Peyer's patch (tissue), 4 donors: ENCODE measurements around the gene LYPD1. TPM values are rescaled to one million over a fixed set of nuclear protein-coding genes. Genes with fewer than 3 reads are reported as not detected.

ENCODE experiments used
- DNase-seq, 3 donors: peaks; one replicate each; pipeline ENCODE4 v3.0.0-alpha.2; 2017 to 2019
- H3K27ac ChIP-seq, 4 donors: fragments of 200-600 bp; sonication (generic); one replicate each; pipeline ENCODE4 v1.5.1; 2016 to 2019
- H3K27me3 ChIP-seq, 2 donors: fragments of 200-600 bp; sonication (generic); one replicate each; pipeline ENCODE4 v1.5.1; 2019
- H3K36me3 ChIP-seq, 3 donors: fragments of 200-600 bp; sonication (generic); one replicate each; pipeline ENCODE4 v1.5.1; 2016 to 2019
- H3K4me1 ChIP-seq, 4 donors: fragments of 200-600 bp; sonication (generic); one replicate each; pipeline ENCODE4 v1.5.1; 2016 to 2019
- H3K4me3 ChIP-seq, 4 donors: fragments of 200-600 bp; sonication (generic); 1 replicate in 3 of 4; 2 replicates in 1 of 4; pipeline ENCODE4 v1.5.1; 2016 to 2019; ENCODE audit warnings: mild to moderate bottlenecking in 1 of 4
- H3K9me3 ChIP-seq, 4 donors: fragments of 200-600 bp; sonication (generic); one replicate each; pipeline ENCODE4 v1.5.1; 2016 to 2019; ENCODE audit warnings: mild to moderate bottlenecking in 1 of 4
- POLR2A ChIP-seq, 2 donors: fragments of 450-650 bp; IDR thresholded peaks; one replicate each; pipeline ENCODE4 v1.5.1; 2017; ENCODE audit warnings: antibody characterized with exemption in 2 of 2, mild to moderate bottlenecking in 2 of 2, moderate library complexity in 2 of 2
- total RNA-seq, 4 donors: library from RNA; depleted of rRNA; stranded (reverse); fragments of >200 nt; gene quantifications; one replicate each; pipeline ENCODE4 v1.1.0, GENCODE V29; 2016
- TF ChIP-seq, protein P1 (sequence below), 6 experiments: fragments of 450-650 bp in 4 of 6; fragments of 200-600 bp in 2 of 6; sonication (generic) in 1 of 6; IDR thresholded peaks; one replicate each; pipeline ENCODE4 v1.5.1; 2017 to 2019; ENCODE audit warnings: antibody characterized with exemption in 6 of 6, mild to moderate bottlenecking in 3 of 6, moderate library complexity in 1 of 6

The LYPD1 gene
- total RNA-seq, 4 donors from 2014 or later = 0.88 TPM; not detected in 3

DNA sequence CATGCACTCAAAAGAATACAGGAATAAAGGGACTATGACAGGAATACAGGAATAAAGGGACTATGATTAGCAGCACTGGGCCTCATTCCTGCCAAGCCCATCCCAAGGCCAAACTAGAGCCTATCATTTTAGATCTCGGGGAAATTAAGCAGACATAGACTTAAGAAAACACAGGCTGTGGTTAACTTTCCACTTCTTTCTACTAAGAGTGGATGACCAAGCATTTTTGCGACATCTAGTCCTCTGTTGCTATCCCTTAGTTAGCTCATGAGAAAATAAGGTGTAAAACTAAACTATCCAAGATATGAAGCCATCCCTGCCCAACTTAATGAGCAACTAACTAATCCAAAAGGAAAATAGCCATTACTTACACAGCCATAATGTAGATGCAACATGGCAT is 5.9 kb downstream of the LYPD1 start:
- H3K4me3 ChIP-seq = no peak overlapping the region
- no peak for DNase-seq
- no peak overlapping the region for H3K27ac ChIP-seq

DNA sequence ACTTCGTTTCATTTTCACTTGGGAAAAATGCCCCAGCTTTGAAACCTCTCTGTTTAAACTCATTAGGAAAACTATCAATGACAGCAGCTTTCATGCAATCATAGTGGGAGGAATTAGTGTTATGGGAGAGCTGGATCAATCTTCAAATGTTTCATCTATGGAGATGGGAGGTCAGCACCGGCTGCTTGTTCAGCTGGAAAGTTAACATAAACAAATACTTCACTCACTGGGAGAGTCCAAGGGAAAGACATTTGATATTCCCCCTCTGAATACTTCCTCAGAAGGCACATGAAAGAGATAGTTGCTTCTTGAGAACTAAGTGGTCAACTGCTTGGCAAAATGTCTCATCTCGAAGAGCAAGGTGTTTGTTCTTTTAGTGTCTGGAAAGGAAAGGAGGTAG is 7.3 kb downstream of the LYPD1 start:
- DNase-seq = no peak
- H3K9me3 ChIP-seq = no peaks in the 10 kb centered on the region
- H3K4me3 ChIP-seq = no peak overlapping the region
- H3K4me1 ChIP-seq = no peaks in the 10 kb centered on the region
- H3K27ac ChIP-seq = no peak overlapping the region
- no peaks in the 10 kb centered on the region for H3K36me3 ChIP-seq
- no peaks in the 10 kb centered on the region for H3K27me3 ChIP-seq
- TF ChIP-seq POLR2A (IDR thresholded peaks at IDR 0.05) = no peak
- TF ChIP-seq, protein P1, sequence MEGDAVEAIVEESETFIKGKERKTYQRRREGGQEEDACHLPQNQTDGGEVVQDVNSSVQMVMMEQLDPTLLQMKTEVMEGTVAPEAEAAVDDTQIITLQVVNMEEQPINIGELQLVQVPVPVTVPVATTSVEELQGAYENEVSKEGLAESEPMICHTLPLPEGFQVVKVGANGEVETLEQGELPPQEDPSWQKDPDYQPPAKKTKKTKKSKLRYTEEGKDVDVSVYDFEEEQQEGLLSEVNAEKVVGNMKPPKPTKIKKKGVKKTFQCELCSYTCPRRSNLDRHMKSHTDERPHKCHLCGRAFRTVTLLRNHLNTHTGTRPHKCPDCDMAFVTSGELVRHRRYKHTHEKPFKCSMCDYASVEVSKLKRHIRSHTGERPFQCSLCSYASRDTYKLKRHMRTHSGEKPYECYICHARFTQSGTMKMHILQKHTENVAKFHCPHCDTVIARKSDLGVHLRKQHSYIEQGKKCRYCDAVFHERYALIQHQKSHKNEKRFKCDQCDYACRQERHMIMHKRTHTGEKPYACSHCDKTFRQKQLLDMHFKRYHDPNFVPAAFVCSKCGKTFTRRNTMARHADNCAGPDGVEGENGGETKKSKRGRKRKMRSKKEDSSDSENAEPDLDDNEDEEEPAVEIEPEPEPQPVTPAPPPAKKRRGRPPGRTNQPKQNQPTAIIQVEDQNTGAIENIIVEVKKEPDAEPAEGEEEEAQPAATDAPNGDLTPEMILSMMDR (IDR thresholded peaks at IDR 0.05) = no peak

More for the DNA sequence above, 5.9 kb downstream of the LYPD1 start:
- H3K36me3 ChIP-seq = no peaks in the 10 kb centered on the region
- no peak for TF ChIP-seq POLR2A (IDR thresholded peaks at IDR 0.05)
- TF ChIP-seq, protein P1 (IDR thresholded peaks at IDR 0.05) = no peak
- peaks cover 0 to 9% (median 0%) of the 10 kb centered on the region in 4 donors for H3K4me1 ChIP-seq
- peaks cover 0 to 6% of the 10 kb centered on the region in 2 donors for H3K27me3 ChIP-seq
- H3K9me3 ChIP-seq = no peaks in the 10 kb centered on the region

DNA sequence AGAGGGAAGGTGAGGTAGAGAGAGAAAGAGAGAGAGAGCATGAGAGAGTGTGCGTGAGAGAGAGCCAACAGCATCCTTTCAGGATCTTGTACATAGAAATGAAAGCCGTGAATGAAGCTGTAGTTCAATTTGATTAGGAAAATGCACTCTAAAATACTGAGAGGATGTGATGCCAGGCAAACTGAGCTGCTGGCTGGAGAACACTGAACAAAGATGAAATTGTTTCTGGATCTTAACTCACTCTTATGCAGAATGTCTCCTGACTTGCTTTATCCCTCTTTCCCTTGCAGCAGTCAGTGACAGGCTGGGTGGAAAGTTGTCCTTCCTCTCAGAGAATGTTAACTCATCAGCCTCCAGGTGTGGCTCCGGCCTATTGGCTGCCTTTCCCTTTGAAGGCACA is 10.7 kb downstream of the LYPD1 start:
- TF ChIP-seq POLR2A (IDR thresholded peaks at IDR 0.05) = no peak
- TF ChIP-seq, protein P1 (IDR thresholded peaks at IDR 0.05) = no peak
- no peaks in the 10 kb centered on the region for H3K4me1 ChIP-seq
- no peaks in the 10 kb centered on the region for H3K27me3 ChIP-seq
- H3K36me3 ChIP-seq = no peaks in the 10 kb centered on the region
- no peak overlapping the region for H3K27ac ChIP-seq
- DNase-seq = no peak
- H3K4me3 ChIP-seq = no peak overlapping the region
- H3K9me3 ChIP-seq = no peaks in the 10 kb centered on the region

DNA sequence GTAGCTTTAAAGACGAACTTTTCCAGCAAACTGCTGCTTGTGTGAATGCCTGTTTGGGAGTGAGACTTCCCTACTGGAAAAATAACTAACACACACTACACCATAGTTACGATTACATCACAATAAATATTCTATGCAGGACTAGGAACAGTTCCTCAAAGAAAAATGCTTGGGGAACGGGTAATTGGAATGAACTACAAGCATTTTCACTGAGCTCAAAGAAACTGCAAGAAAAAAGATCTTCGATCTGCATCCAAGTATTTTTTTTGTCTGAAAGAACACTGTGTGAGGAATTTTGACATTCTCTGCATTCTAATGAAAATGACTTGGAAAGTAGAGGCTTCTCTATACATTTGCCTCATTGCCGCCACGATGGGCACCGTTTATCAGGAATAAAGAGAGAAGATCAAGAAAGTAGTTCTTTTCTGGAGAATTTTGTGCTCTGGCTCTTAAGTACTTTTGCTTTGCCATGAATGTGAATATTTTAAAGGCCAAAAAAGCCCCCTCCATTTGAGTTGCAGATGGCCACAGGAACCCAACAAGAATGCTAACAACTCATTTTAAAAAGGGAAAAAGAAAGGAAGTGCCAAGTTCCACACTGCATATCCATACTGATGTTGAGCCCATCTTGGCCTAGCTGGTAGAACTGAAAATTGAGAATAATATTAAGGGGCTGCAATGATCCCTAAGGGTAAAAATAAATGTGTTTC is 13.6 kb downstream of the LYPD1 start:
- no peak for DNase-seq
- H3K4me1 ChIP-seq = no peaks in the 10 kb centered on the region
- no peaks in the 10 kb centered on the region for H3K9me3 ChIP-seq
- no peaks in the 10 kb centered on the region for H3K27me3 ChIP-seq
- no peak overlapping the region for H3K4me3 ChIP-seq
- H3K36me3 ChIP-seq = no peaks in the 10 kb centered on the region
- no peak for TF ChIP-seq POLR2A (IDR thresholded peaks at IDR 0.05)
- TF ChIP-seq, protein P1 (IDR thresholded peaks at IDR 0.05) = no peak
- H3K27ac ChIP-seq = no peak overlapping the region

DNA sequence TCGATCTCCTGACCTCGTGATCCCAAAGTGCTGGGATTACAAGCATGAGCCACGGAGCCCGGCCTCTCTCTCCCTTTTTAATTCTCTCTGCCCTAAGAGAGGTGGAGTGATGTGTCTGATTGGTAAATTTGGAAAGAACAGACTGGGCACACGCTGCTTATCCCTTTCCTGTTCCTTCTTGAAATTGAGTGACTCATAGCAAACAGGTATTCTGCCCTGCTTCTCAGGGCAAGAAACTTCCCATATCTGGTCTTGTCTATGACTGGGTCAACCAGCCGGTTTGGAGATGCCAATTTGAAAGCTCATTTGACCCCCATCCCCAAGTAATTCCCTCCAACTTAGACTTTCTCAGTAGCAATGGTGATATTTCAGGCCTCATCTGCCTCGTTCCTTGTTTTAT is 15.0 kb downstream of the LYPD1 start:
- Histone ChIP-seq H3K36me3 (no peaks in the 10 kb centered on the region), H3K27ac (no peak overlapping the region), H3K4me1 (no peaks in the 10 kb centered on the region), H3K9me3 (no peaks in the 10 kb centered on the region), H3K27me3 (no peaks in the 10 kb centered on the region), H3K4me3 (no peak overlapping the region)
- no peak for DNase-seq
- no peak for TF ChIP-seq POLR2A (IDR thresholded peaks at IDR 0.05)
- TF ChIP-seq, protein P1 (IDR thresholded peaks at IDR 0.05) = no peak
